Endothelial cell of umbilical vein (primary cell): ENCODE results near the gene OSBPL1A. TPM values are rescaled to one million over a fixed set of nuclear protein-coding genes. Genes with fewer than 3 reads are reported as not detected.
A peak's percentile ranks its signal among the peaks of the same experiment; 100 is the strongest.

ENCODE experiments used
- BruUV-seq: library from RNA; stranded (reverse); fragments of 400-500 nt; replicated peaks from 2 replicates; lab custom pipeline; 2021; lab: Mats Ljungman, UMichigan
- CTCF ChIA-PET: fragments of 300-600, 350-600 bp; sonication (Branson Sonifier 250); formaldehyde crosslinking; loops from one replicate; lab custom pipeline; 2021; ENCODE audit warnings: antibody characterized with exemption, inconsistent platforms; lab: Charles Lee
- POLR2A ChIA-PET: fragments of 300-600, 350-600 bp; sonication (Branson Sonifier 250); formaldehyde crosslinking; loops from one replicate; lab custom pipeline; 2021; ENCODE audit warnings: antibody characterized with exemption, inconsistent platforms; lab: Charles Lee
- DNase-seq: peaks from one replicate; pipeline ENCODE4 v3.0.0-alpha.2; 2011; ENCODE audit warnings: low read depth, low spot score
- FAIRE-seq: peaks from 2 replicates; lab custom pipeline; 2011; peaks lifted over from hg19 to GRCh38; lab: Jason Lieb, UNC
- H2AFZ ChIP-seq: 2 replicates; pipeline ENCODE4 v1.6.0; 2012; ENCODE audit warnings: low read depth, low read length, control low read depth, inconsistent platforms
- H3K27ac ChIP-seq: 2 replicates; pipeline ENCODE4 v1.5.1; 2011; ENCODE audit warnings: low read depth, mild to moderate bottlenecking, control low read depth, low read length, moderate library complexity; ENCODE audit not compliant: insufficient read depth
- H3K27me3 ChIP-seq, 2 experiments: 2 replicates each; pipeline versions ENCODE4 v1.6.0 to v1.6.1; 2011; ENCODE audit warnings: low read length in 2 of 2, mixed read lengths in 1 of 2; ENCODE audit not compliant: control insufficient read depth in 2 of 2, insufficient read depth in 2 of 2
- H3K36me3 ChIP-seq, 2 experiments: 2 replicates in 1 of 2; 3 replicates in 1 of 2; pipeline ENCODE4 v1.5.1; 2011; ENCODE audit warnings: low read length in 2 of 2, mild to moderate bottlenecking in 1 of 2, moderate library complexity in 1 of 2; ENCODE audit not compliant: control insufficient read depth in 2 of 2, insufficient read depth in 2 of 2; ENCODE audit errors: extremely low read depth in 1 of 2
- H3K4me1 ChIP-seq: 3 replicates; pipeline ENCODE4 v1.5.1; 2011; ENCODE audit warnings: mild to moderate bottlenecking, low read length; ENCODE audit not compliant: control insufficient read depth, insufficient read depth; ENCODE audit errors: extremely low read depth
- H3K4me2 ChIP-seq: 2 replicates; pipeline ENCODE4 v1.6.1; 2011; ENCODE audit warnings: low read length, control low read depth, mixed read lengths; ENCODE audit not compliant: insufficient read depth
- H3K4me3 ChIP-seq, 3 experiments: fragments of 200-600 bp in 1 of 3; sonication (generic), shearing (Covaris generic) in 1 of 3; replicated peaks in 1 of 3; 2 replicates each; pipeline ENCODE4 v1.5.1; 2011 to 2016; ENCODE audit warnings: control low read depth in 3 of 3, low read length in 3 of 3, mild to moderate bottlenecking in 2 of 3, inconsistent platforms in 1 of 3, low read depth in 1 of 3, moderate library complexity in 1 of 3; ENCODE audit not compliant: insufficient read depth in 1 of 3
- H3K79me2 ChIP-seq: 2 replicates; pipeline ENCODE4 v1.6.0; 2012; ENCODE audit warnings: low read length, inconsistent platforms; ENCODE audit not compliant: control insufficient read depth, insufficient read depth
- H3K9ac ChIP-seq: replicated peaks from 2 replicates; pipeline ENCODE3; 2011; ENCODE audit warnings: low read length, control low read depth; ENCODE audit not compliant: insufficient read depth; ENCODE audit errors: extremely low read depth
- H3K9me1 ChIP-seq: replicated peaks from 3 replicates; pipeline ENCODE4 v1.6.0; 2011; ENCODE audit warnings: mild to moderate bottlenecking, low read length; ENCODE audit not compliant: control insufficient read depth, insufficient read depth; ENCODE audit errors: extremely low read depth
- H3K9me3 ChIP-seq: replicated peaks from 2 replicates; pipeline ENCODE4 v1.5.1; 2012; ENCODE audit warnings: low read length, inconsistent platforms; ENCODE audit not compliant: control insufficient read depth, insufficient read depth
- H4K20me1 ChIP-seq: replicated peaks from 2 replicates; pipeline ENCODE3; 2011; ENCODE audit warnings: mild to moderate bottlenecking, low read length; ENCODE audit not compliant: control insufficient read depth, insufficient read depth; ENCODE audit errors: extremely low read depth
- EZH2 ChIP-seq: IDR thresholded peaks from 2 replicates; pipeline ENCODE4 v1.6.1; 2012; ENCODE audit warnings: borderline replicate concordance, low read depth, mild to moderate bottlenecking, moderate library complexity, low read length, inconsistent platforms; ENCODE audit not compliant: severe bottlenecking
- FOS ChIP-seq: IDR thresholded peaks from 2 replicates; pipeline ENCODE4 v1.6.1; 2011; ENCODE audit warnings: mild to moderate bottlenecking, low read length, moderate library complexity, borderline replicate concordance; ENCODE audit not compliant: insufficient read depth
- GATA2 ChIP-seq: IDR thresholded peaks from 2 replicates; pipeline ENCODE4 v1.7.0; 2011; ENCODE audit warnings: low read depth, mild to moderate bottlenecking, moderate library complexity, mixed read lengths, low read length; ENCODE audit not compliant: insufficient read length, insufficient read depth
- JUN ChIP-seq: IDR thresholded peaks from 2 replicates; pipeline ENCODE4 v1.6.1; 2011; ENCODE audit warnings: borderline replicate concordance, low read depth; ENCODE audit not compliant: insufficient read length, insufficient read depth
- MYC ChIP-seq: IDR thresholded peaks from one replicate; pipeline ENCODE4 v1.6.1; 2011; ENCODE audit warnings: mild to moderate bottlenecking, low read depth, low read length
- POLR2A ChIP-seq: IDR thresholded peaks from 2 replicates; pipeline ENCODE4 v1.6.1; 2012; ENCODE audit warnings: low read depth, mild to moderate bottlenecking, control low read depth, low read length
- POLR2AphosphoS5 ChIP-seq: IDR thresholded peaks from 2 replicates; pipeline ENCODE4 v1.6.1; 2012; ENCODE audit warnings: low read depth, mild to moderate bottlenecking, control low read depth, low read length, moderate library complexity; ENCODE audit not compliant: insufficient read depth
- dilution Hi-C: fragments of 300-500 bp; cut with MboI; formaldehyde crosslinking; loops from one replicate; pipeline ENCODE4 v1.15.0; 2019; ENCODE audit warnings: low sequenced_read_pairs; ENCODE audit not compliant: extremely low pct_ligation_motif_present
- intact Hi-C: fragments of 100-400 bp; cut with micrococcal nuclease; formaldehyde crosslinking; loops from one replicate; pipeline ENCODE4 v1.10.0; 2022
- polyA plus RNA-seq, 4 experiments: library from polyadenylated mRNA; depleted of rRNA in 3 of 4; stranded (reverse) in 3 of 4; unstranded in 1 of 4; fragments of >200 nt; gene quantifications; 2 replicates each; pipeline versions ENCODE4 v1.2.1 to v1.2.3, GENCODE V29; 2011 to 2012; ENCODE audit warnings: missing spikeins in 1 of 4
- total RNA-seq: library from RNA; stranded (reverse); gene quantifications from 2 replicates; pipeline ENCODE4 v1.2.3, GENCODE V29; 2021
- TF ChIP-seq, protein P1 (sequence below): IDR thresholded peaks from 2 replicates; pipeline ENCODE4 v1.6.1; 2011; ENCODE audit not compliant: insufficient read depth, insufficient read length
- TF ChIP-seq, protein P2 (sequence below), 2 donors: IDR thresholded peaks; 1 replicate in 1 of 2; 2 replicates in 1 of 2; pipeline ENCODE4 v1.5.1; 2011; ENCODE audit warnings: low read length in 2 of 2, mild to moderate bottlenecking in 2 of 2, moderate library complexity in 2 of 2, control low read depth in 1 of 2, inconsistent platforms in 1 of 2, low read depth in 1 of 2; ENCODE audit not compliant: insufficient read depth in 1 of 2; ENCODE audit errors: extremely low read depth in 1 of 2

Gene OSBPL1A
- total and polyA plus RNA-seq, 2 donors (not counting 3 experiments of a cell fraction or from before 2014, with no cell fraction given): 6.4 to 16.5 TPM

- CTCF ChIA-PET: no interaction called here
- no TSS peak for BruUV-seq
- POLR2A ChIA-PET: interaction anchor here (0.7 kb wide), 1 partner anchor 856 kb away, joined by 7 read pairs; no protein-coding TSS in a partner anchor
- Histone ChIP-seq H3K27me3 (no peaks in the 10 kb centered on the region), H3K4me1 (peaks cover 2% of the 10 kb centered on the region), H3K4me3 (no peak overlapping the region), H3K9me3 (no peaks in the 10 kb centered on the region), H2AFZ (no peak overlapping the region), H3K27ac (no peak overlapping the region), H3K36me3 (no peaks in the 10 kb centered on the region), H4K20me1 (no peaks in the 10 kb centered on the region), H3K4me2 (no peak overlapping the region), H3K9ac (no peak overlapping the region), H3K79me2 (no peaks in the 10 kb centered on the region), H3K9me1 (no peaks in the 10 kb centered on the region)
- TF ChIP-seq JUN (no peak), POLR2A (no peak), EZH2 (no peak), MYC (no peak), GATA2 (no peak), FOS (no peak), POLR2AphosphoS5 (no peak)
- TF ChIP-seq, protein P1, sequence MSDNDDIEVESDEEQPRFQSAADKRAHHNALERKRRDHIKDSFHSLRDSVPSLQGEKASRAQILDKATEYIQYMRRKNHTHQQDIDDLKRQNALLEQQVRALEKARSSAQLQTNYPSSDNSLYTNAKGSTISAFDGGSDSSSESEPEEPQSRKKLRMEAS: no peak
- TF ChIP-seq, protein P2, sequence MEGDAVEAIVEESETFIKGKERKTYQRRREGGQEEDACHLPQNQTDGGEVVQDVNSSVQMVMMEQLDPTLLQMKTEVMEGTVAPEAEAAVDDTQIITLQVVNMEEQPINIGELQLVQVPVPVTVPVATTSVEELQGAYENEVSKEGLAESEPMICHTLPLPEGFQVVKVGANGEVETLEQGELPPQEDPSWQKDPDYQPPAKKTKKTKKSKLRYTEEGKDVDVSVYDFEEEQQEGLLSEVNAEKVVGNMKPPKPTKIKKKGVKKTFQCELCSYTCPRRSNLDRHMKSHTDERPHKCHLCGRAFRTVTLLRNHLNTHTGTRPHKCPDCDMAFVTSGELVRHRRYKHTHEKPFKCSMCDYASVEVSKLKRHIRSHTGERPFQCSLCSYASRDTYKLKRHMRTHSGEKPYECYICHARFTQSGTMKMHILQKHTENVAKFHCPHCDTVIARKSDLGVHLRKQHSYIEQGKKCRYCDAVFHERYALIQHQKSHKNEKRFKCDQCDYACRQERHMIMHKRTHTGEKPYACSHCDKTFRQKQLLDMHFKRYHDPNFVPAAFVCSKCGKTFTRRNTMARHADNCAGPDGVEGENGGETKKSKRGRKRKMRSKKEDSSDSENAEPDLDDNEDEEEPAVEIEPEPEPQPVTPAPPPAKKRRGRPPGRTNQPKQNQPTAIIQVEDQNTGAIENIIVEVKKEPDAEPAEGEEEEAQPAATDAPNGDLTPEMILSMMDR (IDR thresholded peaks at IDR 0.05; ENCODE audit: extremely low read depth in 1 of 2, insufficient read depth in 1 of 2, low read depth in 1 of 2, low read length in 2 of 2): no peak
- intact Hi-C loops: no loop called here
- dilution Hi-C loops: no loop called here
- DNase-seq: peak; percentile 18
- FAIRE-seq: no peak
Observed at GRCh38 chr18:24322584-24323136, 75.0 kb downstream of the OSBPL1A start.
